IMR-90 (cell line): Measurements from ENCODE around the gene METTL8. TPM values are rescaled to one million over a fixed set of nuclear protein-coding genes. Genes with fewer than 3 reads are reported as not detected.

ENCODE experiments used
- ATAC-seq: fragments of 200-7000 bp; cut with Tn5 transposase; 2 replicates; pipeline ENCODE4 v1.9.1; 2020; ENCODE audit warnings: low read depth, mild to moderate bottlenecking, moderate library complexity
- BruUV-seq: library from RNA; stranded (reverse); fragments of 400-500 nt; replicated peaks from 2 replicates; lab custom pipeline; 2021; lab: Mats Ljungman, UMichigan
- CTCF ChIA-PET: fragments of 300-600 bp; formaldehyde crosslinking; extraction: SDS; loops from one replicate; lab custom pipeline; 2021; ENCODE audit warnings: antibody characterized with exemption; lab: Yijun Ruan, JAX
- POLR2A ChIA-PET: fragments of 300-600 bp; sonication (Branson Sonifier 250); formaldehyde crosslinking; loops from one replicate; lab custom pipeline; 2022; ENCODE audit warnings: antibody characterized with exemption; ENCODE audit not compliant: unreplicated experiment; lab: Charles Lee
- DNase-seq: peaks from one replicate; pipeline ENCODE4 v3.0.0; 2013
- H2AFZ ChIP-seq: replicated peaks from 2 replicates; pipeline ENCODE3; 2013; ENCODE audit warnings: low read length, mild to moderate bottlenecking; ENCODE audit not compliant: poor library complexity
- H2AK5ac ChIP-seq: 2 replicates; pipeline ENCODE4 v1.6.1; 2013; ENCODE audit warnings: low read depth, low read length, inconsistent platforms
- H2AK9ac ChIP-seq: replicated peaks from 2 replicates; pipeline ENCODE3; 2013; ENCODE audit warnings: mild to moderate bottlenecking, low read depth, low read length, moderate library complexity; ENCODE audit not compliant: poor library complexity
- H2BK120ac ChIP-seq: 2 replicates; pipeline ENCODE4 v1.6.1; 2013; ENCODE audit warnings: low read depth, low read length, inconsistent platforms
- H2BK15ac ChIP-seq: 3 replicates; pipeline ENCODE4 v1.6.1; 2013; ENCODE audit warnings: low read depth, low read length, inconsistent platforms
- H2BK20ac ChIP-seq: 2 replicates; pipeline ENCODE4 v1.6.1; 2013; ENCODE audit warnings: low read depth, mild to moderate bottlenecking, inconsistent platforms, low read length, moderate library complexity
- H2BK5ac ChIP-seq: 2 replicates; pipeline ENCODE4 v1.6.1; 2013; ENCODE audit warnings: mild to moderate bottlenecking, low read depth, low read length, inconsistent platforms; ENCODE audit not compliant: poor library complexity, severe bottlenecking
- H3K14ac ChIP-seq: replicated peaks from 2 replicates; pipeline ENCODE4 v1.6.1; 2013; ENCODE audit warnings: low read depth, low read length, inconsistent platforms
- H3K18ac ChIP-seq: 2 replicates; pipeline ENCODE4 v1.6.1; 2013; ENCODE audit warnings: low read depth, low read length, control low read depth
- H3K23ac ChIP-seq: 2 replicates; pipeline ENCODE4 v1.6.1; 2013; ENCODE audit warnings: low read depth, low read length, inconsistent platforms
- H3K27ac ChIP-seq: 2 replicates; pipeline ENCODE4 v1.5.1; 2013; ENCODE audit warnings: mild to moderate bottlenecking, control low read depth, low read length; ENCODE audit not compliant: insufficient read depth
- H3K27me3 ChIP-seq: 2 replicates; pipeline ENCODE4 v1.6.1; 2013; ENCODE audit warnings: low read length; ENCODE audit not compliant: control insufficient read depth, insufficient read depth
- H3K36me3 ChIP-seq: 2 replicates; pipeline ENCODE4 v1.6.1; 2013; ENCODE audit warnings: low read length, mixed read lengths; ENCODE audit not compliant: control insufficient read depth, insufficient read depth
- H3K4ac ChIP-seq: 2 replicates; pipeline ENCODE4 v1.6.1; 2013; ENCODE audit warnings: low read depth, low read length, inconsistent platforms
- H3K4me1 ChIP-seq: 2 replicates; pipeline ENCODE4 v1.6.1; 2013; ENCODE audit warnings: low read length, mixed read lengths; ENCODE audit not compliant: control insufficient read depth, insufficient read depth
- H3K4me2 ChIP-seq: 2 replicates; pipeline ENCODE4 v1.6.1; 2013; ENCODE audit warnings: low read depth, mild to moderate bottlenecking, control low read depth, low read length, moderate library complexity
- H3K4me3 ChIP-seq: 2 replicates; pipeline ENCODE4 v1.5.1; 2013; ENCODE audit warnings: low read depth, mild to moderate bottlenecking, control low read depth, low read length, moderate library complexity; ENCODE audit not compliant: insufficient read depth
- H3K56ac ChIP-seq: 2 replicates; pipeline ENCODE4 v1.6.1; 2013; ENCODE audit warnings: low read length, inconsistent platforms; ENCODE audit not compliant: insufficient read depth; ENCODE audit errors: extremely low read depth
- H3K79me1 ChIP-seq, 2 experiments: 2 replicates each; pipeline ENCODE4 v1.6.1; 2013; ENCODE audit warnings: low read length in 2 of 2, inconsistent platforms in 1 of 2, low read depth in 1 of 2
- H3K9ac ChIP-seq: 2 replicates; pipeline ENCODE4 v1.6.1; 2013; ENCODE audit warnings: low read depth, low read length, control low read depth
- H3K9me1 ChIP-seq: 2 replicates; pipeline ENCODE4 v1.6.1; 2013; ENCODE audit warnings: low read length, inconsistent platforms; ENCODE audit not compliant: insufficient read depth
- H3K9me3 ChIP-seq: 2 replicates; pipeline ENCODE4 v1.6.1; 2013; ENCODE audit warnings: low read length; ENCODE audit not compliant: control insufficient read depth, insufficient read depth
- H4K20me1 ChIP-seq: 2 replicates; pipeline ENCODE4 v1.6.1; 2013; ENCODE audit warnings: low read length, inconsistent platforms; ENCODE audit not compliant: insufficient read depth
- H4K5ac ChIP-seq: 2 replicates; pipeline ENCODE4 v1.6.1; 2013; ENCODE audit warnings: mild to moderate bottlenecking, low read depth, low read length, control low read depth
- H4K8ac ChIP-seq, 2 experiments: 2 replicates each; pipeline ENCODE4 v1.6.1; 2013; ENCODE audit warnings: low read depth in 2 of 2, low read length in 2 of 2, control low read depth in 1 of 2, inconsistent platforms in 1 of 2
- H4K91ac ChIP-seq: 2 replicates; pipeline ENCODE4 v1.6.1; 2013; ENCODE audit warnings: low read depth, low read length, inconsistent platforms; ENCODE audit not compliant: insufficient read depth
- CEBPB ChIP-seq: IDR thresholded peaks from 2 replicates; pipeline ENCODE4 v1.6.1; 2012; ENCODE audit warnings: low read depth, low read length, improper control_type of control experiment
- FOS ChIP-seq: fragments of 150-350 bp; IDR thresholded peaks from 2 replicates; pipeline ENCODE4 v1.6.1; 2016; ENCODE audit warnings: low read depth, low read length
- NFE2L2 ChIP-seq: fragments of 150-350 bp; IDR thresholded peaks from 2 replicates; pipeline ENCODE4 v1.6.1; 2016; ENCODE audit warnings: low read depth, mild to moderate bottlenecking, low read length
- WGBS, 2 experiments: methylation state at CpG; one replicate each; pipeline versions ENCODE4 v1.1.5 to v1.1.7; 2013; ENCODE audit warnings: missing lambda C conversion rate in 2 of 2; ENCODE audit not compliant: insufficient read length in 1 of 2; ENCODE audit errors: extremely low coverage in 2 of 2; 5-methylcytosine and 5-hydroxymethylcytosine counted together
- dilution Hi-C: fragments of 300-500 bp; cut with HindIII; formaldehyde crosslinking; loops from one replicate; pipeline ENCODE4 v1.14.3; 2018; ENCODE audit warnings: low sequenced_read_pairs; ENCODE audit not compliant: unreplicated experiment
- in situ Hi-C: fragments of 300-500 bp; cut with MboI; formaldehyde crosslinking; loops from 3 replicates; pipeline ENCODE4 v1.14.3; 2019; ENCODE audit warnings: low sequenced_read_pairs, inconsistent platforms, mixed read lengths
- intact Hi-C: fragments of 100-400 bp; cut with micrococcal nuclease; formaldehyde crosslinking; loops from 2 replicates; pipeline ENCODE4 v1.10.0; 2022
- polyA plus RNA-seq, 3 experiments: library from polyadenylated mRNA; depleted of rRNA; stranded (reverse); fragments of >200 nt; gene quantifications; 2 replicates each; pipeline ENCODE4 v1.2.3, GENCODE V29; 2012; ENCODE audit warnings: low replicate concordance in 1 of 3
- total RNA-seq: library from RNA; depleted of rRNA; stranded (reverse); fragments of >200 nt; gene quantifications from 2 replicates; pipeline ENCODE4 v1.2.3, GENCODE V29; 2012

The METTL8 gene
- total and polyA plus RNA-seq, 2 of the 4 experiments (the other 2 are of a cell fraction), result 6.9 to 10.6 TPM

- 98% methylated on average over 3 of the region's 4 CpGs; no CpG with 5 or more reads in 1 of the 2 experiments for WGBS, 2 experiments
- intact Hi-C loops, result no loop called here
Observed at GRCh38 chr2:171307560-171307959, 126.2 kb downstream of the METTL8 start.

More at GRCh38 chr2:171307560-171307959, 126.2 kb downstream of the METTL8 start:
- no peak overlapping the region for H3K23ac ChIP-seq
- H4K5ac ChIP-seq, result no peak overlapping the region
- no peaks in the 10 kb centered on the region for H3K79me1 ChIP-seq
- H4K20me1 ChIP-seq, result no peaks in the 10 kb centered on the region
- BruUV-seq, result no TSS peak
- H3K9ac ChIP-seq, result no peak overlapping the region
- dilution Hi-C loops (no loop called here), in situ Hi-C loops (no loop called here)
- ChIA-PET CTCF (no interaction called here), POLR2A (no interaction called here)
- no peak overlapping the region for H2AK5ac ChIP-seq
- no peaks in the 10 kb centered on the region for H3K36me3 ChIP-seq
- no peaks in the 10 kb centered on the region for H3K4me1 ChIP-seq
- no peak overlapping the region for H3K18ac ChIP-seq
- no peak overlapping the region for H3K27ac ChIP-seq
- H2BK120ac ChIP-seq, result no peak overlapping the region
- H2BK5ac ChIP-seq, result no peak overlapping the region
- no peak overlapping the region for H3K4me3 ChIP-seq
- H3K4me2 ChIP-seq, result no peak overlapping the region
- H4K8ac ChIP-seq, result no peak overlapping the region
- H3K4ac ChIP-seq, result no peak overlapping the region
- H2BK15ac ChIP-seq, result no peak overlapping the region
- H4K91ac ChIP-seq, result no peak overlapping the region
- no peak for TF ChIP-seq FOS
- TF ChIP-seq CEBPB, result no peak
- no peak for TF ChIP-seq NFE2L2
- no peaks in the 10 kb centered on the region for H3K27me3 ChIP-seq
- ATAC-seq (no peak), DNase-seq (no peak)
- no peak overlapping the region for H2AFZ ChIP-seq
- no peak overlapping the region for H3K56ac ChIP-seq
- no peak overlapping the region for H2BK20ac ChIP-seq
- no peak overlapping the region for H3K14ac ChIP-seq
- no peak overlapping the region for H2AK9ac ChIP-seq
- H3K9me3 ChIP-seq, result peaks cover 4% of the 10 kb centered on the region; the same call in 1 of the 2 replicates
- H3K9me1 ChIP-seq, result no peaks in the 10 kb centered on the region
